ENCODE measurements around the gene LHCGR. TPM values are rescaled to one million over a fixed set of nuclear protein-coding genes. Genes with fewer than 3 reads are reported as not detected.

Gene LHCGR
- total and polyA plus RNA-seq, 2 of the 4 experiments (the other 2 are of a cell fraction): 0.10 to 0.18 TPM

DNA sequence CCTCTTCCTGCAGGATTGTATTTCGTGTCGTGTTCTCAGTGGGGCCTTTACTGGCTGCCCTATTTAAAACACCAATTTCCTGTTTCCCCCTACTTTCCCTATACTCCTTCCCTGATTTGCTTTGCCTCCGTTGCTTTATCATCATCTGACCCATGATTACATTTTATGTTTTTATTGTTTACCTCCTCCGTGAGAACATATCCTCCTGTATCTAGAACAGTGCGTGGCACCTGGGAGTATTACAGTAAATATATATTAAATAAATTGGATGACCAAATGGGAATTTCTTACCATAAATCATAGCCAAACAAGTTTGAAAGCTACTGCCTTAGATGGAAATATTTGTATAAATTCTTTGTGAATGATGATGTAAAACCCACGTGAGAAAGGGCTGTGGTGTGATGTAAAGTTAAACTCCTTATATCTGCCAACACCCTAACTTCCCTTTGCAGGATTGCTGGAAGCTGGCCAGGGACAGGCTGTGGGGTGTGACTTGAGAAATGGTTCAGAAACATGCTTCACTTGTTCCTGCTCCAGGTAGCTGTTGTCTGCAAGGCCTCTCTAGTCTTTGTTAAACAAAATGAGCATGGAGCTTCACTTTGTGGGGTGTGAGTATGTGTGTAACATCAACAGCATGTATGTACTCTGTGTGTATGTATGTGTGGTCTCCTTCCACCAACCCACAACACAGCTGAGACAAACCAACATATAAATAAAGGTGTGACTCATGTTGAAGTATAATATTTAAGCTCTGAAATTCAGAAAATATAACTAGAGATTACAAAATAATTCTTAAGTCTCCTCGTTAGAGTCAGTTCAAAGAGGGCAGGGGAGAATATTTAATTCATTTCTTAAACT is 40.3 kb downstream of the LHCGR start (continued):
- no peak for TF ChIP-seq NFE2L2 (IDR thresholded peaks at IDR 0.05; ENCODE audit: low read depth, low read length)
- TF ChIP-seq FOS (IDR thresholded peaks at IDR 0.05; ENCODE audit: low read depth, low read length): peak; percentile 40; the same call in 1 of the 2 replicates
- no peak for TF ChIP-seq RAD21 (IDR thresholded peaks at IDR 0.05; ENCODE audit: low read length)

DNA sequence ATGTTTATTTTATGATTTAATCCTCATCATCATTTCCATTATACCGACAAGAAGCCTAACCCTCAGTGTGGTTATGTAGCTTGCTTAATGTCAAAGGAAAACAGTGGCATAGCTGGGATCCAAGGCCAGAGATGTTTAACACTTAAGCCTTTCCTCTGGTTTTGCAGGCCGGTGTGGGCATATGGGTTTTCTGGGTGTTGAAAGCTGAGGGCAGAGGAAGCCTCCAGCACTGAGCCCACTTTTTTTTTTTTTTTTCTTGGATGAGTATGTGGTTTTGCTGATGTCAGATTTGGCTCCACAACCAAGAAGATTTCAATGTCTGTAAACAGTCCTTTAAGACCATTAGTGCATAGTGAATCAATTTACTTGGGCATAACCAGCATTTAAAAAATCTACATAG is 41.3 kb downstream of the LHCGR start:
- Histone ChIP-seq H3K9me1 (ENCODE audit: insufficient read depth, low read length) (peaks cover 17% of the 10 kb centered on the region), H2BK15ac (ENCODE audit: low read depth, low read length) (peak overlapping the region; percentile 13; the same call in 2 of the 3 replicates), H3K79me1 (ENCODE audit: low read depth in 1 of 2, low read length in 2 of 2) (no peaks in the 10 kb centered on the region), H4K20me1 (ENCODE audit: insufficient read depth, low read length) (no peaks in the 10 kb centered on the region), H3K4me3 (ENCODE audit: insufficient read depth, low read depth, low read length) (no peak overlapping the region), H3K4me2 (ENCODE audit: low read depth, low read length) (0 out of 2 replicates have a peak overlapping the region, but pooled peaks have one; percentile 1), H4K91ac (ENCODE audit: insufficient read depth, low read depth, low read length) (peak overlapping the region; percentile 81), H3K27me3 (ENCODE audit: control insufficient read depth, insufficient read depth, low read length) (no peaks in the 10 kb centered on the region), H3K4me1 (ENCODE audit: control insufficient read depth, insufficient read depth, low read length) (peaks cover 24% of the 10 kb centered on the region), H3K27ac (ENCODE audit: insufficient read depth, low read length) (peak overlapping the region; percentile 93), H3K14ac (replicated peaks; ENCODE audit: low read depth, low read length) (peak overlapping the region; percentile 53), H2AK9ac (replicated peaks; ENCODE audit: low read depth, low read length, poor library complexity) (no peak overlapping the region), H2BK120ac (ENCODE audit: low read depth, low read length) (peak overlapping the region; percentile 99), H3K56ac (ENCODE audit: extremely low read depth, insufficient read depth, low read length) (0 out of 2 replicates have a peak overlapping the region, but pooled peaks have one; percentile 2), H3K23ac (ENCODE audit: low read depth, low read length) (peak overlapping the region; percentile 16; the same call in 1 of the 2 replicates), H4K5ac (ENCODE audit: low read depth, low read length) (peak overlapping the region; percentile 57; the same call in 1 of the 2 replicates), H2BK20ac (ENCODE audit: low read depth, low read length) (peak overlapping the region; percentile 84), H3K9me3 (ENCODE audit: control insufficient read depth, insufficient read depth, low read length) (no peaks in the 10 kb centered on the region), H3K18ac (ENCODE audit: low read depth, low read length) (peak overlapping the region; percentile 86), H2BK5ac (ENCODE audit: low read depth, low read length, poor library complexity, severe bottlenecking) (peak overlapping the region; percentile 97), H3K4ac (ENCODE audit: low read depth, low read length) (peak overlapping the region; percentile 68), H2AK5ac (ENCODE audit: low read depth, low read length) (peak overlapping the region; percentile 23), H3K36me3 (ENCODE audit: control insufficient read depth, insufficient read depth, low read length) (no peaks in the 10 kb centered on the region), H4K8ac (ENCODE audit: low read depth in 2 of 2, low read length in 2 of 2) (peak overlapping the region; percentile 73 to 77), H2AFZ (replicated peaks; ENCODE audit: low read length, poor library complexity) (no peak overlapping the region), H3K9ac (ENCODE audit: low read depth, low read length) (peak overlapping the region; percentile 52)
- no TSS peak for BruUV-seq (replicated peaks)
- DNase-seq: peak; percentile 87
- ChIA-PET POLR2A (ENCODE audit: unreplicated experiment) (no interaction called here), CTCF (interaction anchor here (0.6 to 0.9 kb wide), 3 partner anchors 64 to 230 kb away, joined by 3 to 4 read pairs (median 4); no protein-coding TSS in a partner anchor)
- peak; percentile 12 for ATAC-seq (ENCODE audit: low read depth)
- dilution Hi-C loops (cut with HindIII; ENCODE audit: low sequenced_read_pairs, unreplicated experiment): no loop called here
- in situ Hi-C loops (cut with MboI; ENCODE audit: low sequenced_read_pairs): loop anchor here (10.0 kb wide), 1 partner anchor 141 kb away; no protein-coding TSS in a partner anchor
- intact Hi-C loops (cut with micrococcal nuclease): loop anchor here (2.0 to 10.0 kb wide), 3 partner anchors 113 to 231 kb away; no protein-coding TSS in a partner anchor
- no CpG with 5 or more reads among the region's 2 CpGs for WGBS, 2 experiments (ENCODE audit: extremely low coverage in 2 of 2, insufficient read length in 1 of 2)
- TF ChIP-seq, protein P1, sequence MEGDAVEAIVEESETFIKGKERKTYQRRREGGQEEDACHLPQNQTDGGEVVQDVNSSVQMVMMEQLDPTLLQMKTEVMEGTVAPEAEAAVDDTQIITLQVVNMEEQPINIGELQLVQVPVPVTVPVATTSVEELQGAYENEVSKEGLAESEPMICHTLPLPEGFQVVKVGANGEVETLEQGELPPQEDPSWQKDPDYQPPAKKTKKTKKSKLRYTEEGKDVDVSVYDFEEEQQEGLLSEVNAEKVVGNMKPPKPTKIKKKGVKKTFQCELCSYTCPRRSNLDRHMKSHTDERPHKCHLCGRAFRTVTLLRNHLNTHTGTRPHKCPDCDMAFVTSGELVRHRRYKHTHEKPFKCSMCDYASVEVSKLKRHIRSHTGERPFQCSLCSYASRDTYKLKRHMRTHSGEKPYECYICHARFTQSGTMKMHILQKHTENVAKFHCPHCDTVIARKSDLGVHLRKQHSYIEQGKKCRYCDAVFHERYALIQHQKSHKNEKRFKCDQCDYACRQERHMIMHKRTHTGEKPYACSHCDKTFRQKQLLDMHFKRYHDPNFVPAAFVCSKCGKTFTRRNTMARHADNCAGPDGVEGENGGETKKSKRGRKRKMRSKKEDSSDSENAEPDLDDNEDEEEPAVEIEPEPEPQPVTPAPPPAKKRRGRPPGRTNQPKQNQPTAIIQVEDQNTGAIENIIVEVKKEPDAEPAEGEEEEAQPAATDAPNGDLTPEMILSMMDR (conservative IDR thresholded peaks at IDR 0.05; ENCODE audit: low read depth, low read length): no peak
- 0 out of 2 replicates have a peak, but pooled peaks have one; percentile 13 for TF ChIP-seq MAFK (IDR thresholded peaks at IDR 0.05; ENCODE audit: low read depth, low read length)
